Muscle layer of colon (tissue), 2 donors: ENCODE data around the gene PLAU.
"Not testable (repeated sequence)": the region's sequence is repeated elsewhere in the genome, so short reads cannot be mapped to it uniquely, and the experiment has no call there.

Source experiments
- H3K27ac ChIP-seq: one replicate; pipeline ENCODE4 v1.7.0; 2013; ENCODE audit warnings: low read depth, mild to moderate bottlenecking, low read length, moderate library complexity
- H3K27me3 ChIP-seq, 2 donors: one replicate each; pipeline ENCODE4 v1.7.0; 2013; ENCODE audit warnings: low read length in 2 of 2, mild to moderate bottlenecking in 2 of 2; ENCODE audit not compliant: insufficient read depth in 2 of 2, control insufficient read depth in 1 of 2
- H3K36me3 ChIP-seq: one replicate; pipeline ENCODE4 v1.7.0; 2013; ENCODE audit warnings: mild to moderate bottlenecking, low read length; ENCODE audit not compliant: insufficient read depth
- H3K4me1 ChIP-seq: one replicate; pipeline ENCODE4 v1.7.0; 2013; ENCODE audit warnings: mild to moderate bottlenecking, low read length; ENCODE audit not compliant: insufficient read depth
- H3K4me3 ChIP-seq, 2 donors: one replicate each; pipeline ENCODE4 v1.7.0; 2013; ENCODE audit warnings: low read length in 2 of 2, low read depth in 1 of 2, mild to moderate bottlenecking in 1 of 2, moderate library complexity in 1 of 2
- H3K9ac ChIP-seq: one replicate; pipeline ENCODE4 v1.7.0; 2013; ENCODE audit warnings: low read length
- H3K9me3 ChIP-seq: one replicate; pipeline ENCODE4 v1.7.0; 2013; ENCODE audit warnings: mild to moderate bottlenecking, low read length
- donor health status: abdominal sarcoma.
- donor health status: Adenocarcinoma of cecum.

PLAU gene

DNA sequence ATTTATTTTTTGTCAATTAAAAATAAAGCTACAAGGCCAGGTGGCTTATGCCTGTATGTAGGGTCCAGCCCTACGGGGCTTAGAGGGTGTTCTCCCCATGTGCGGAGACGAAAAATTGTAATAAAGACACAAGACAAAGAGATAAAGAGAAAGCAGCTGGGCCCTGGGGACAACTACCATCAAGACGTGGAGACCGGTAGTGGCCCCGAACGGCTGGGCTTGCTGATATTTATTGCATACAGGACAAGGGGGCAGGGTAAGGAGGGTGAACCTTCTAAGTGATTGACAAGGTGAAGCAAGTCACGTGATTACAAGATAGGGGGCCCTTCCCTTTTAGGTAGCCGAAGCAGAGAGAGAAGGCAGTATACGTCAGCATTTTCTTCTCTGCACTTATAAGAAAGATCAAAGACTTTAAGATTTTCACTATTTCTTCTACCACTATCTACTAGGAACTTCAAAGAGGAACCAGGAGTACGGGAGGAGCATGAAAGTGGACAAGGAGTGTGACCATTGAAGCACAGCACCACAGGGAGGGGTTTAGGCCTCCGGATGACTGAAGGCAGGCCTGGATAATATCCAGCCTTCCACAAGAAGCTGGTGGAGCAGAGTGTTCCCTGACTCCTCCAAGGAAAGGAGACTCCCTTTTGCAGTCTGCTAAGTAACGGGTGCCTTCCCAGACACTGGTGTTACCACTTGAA, 19.8 kb downstream of the PLAU start:
- not testable (repeated sequence) for H3K27ac ChIP-seq, H3K4me1 ChIP-seq, H3K36me3 ChIP-seq, H3K4me3 ChIP-seq, H3K27me3 ChIP-seq, H3K9me3 ChIP-seq, H3K9ac ChIP-seq

DNA sequence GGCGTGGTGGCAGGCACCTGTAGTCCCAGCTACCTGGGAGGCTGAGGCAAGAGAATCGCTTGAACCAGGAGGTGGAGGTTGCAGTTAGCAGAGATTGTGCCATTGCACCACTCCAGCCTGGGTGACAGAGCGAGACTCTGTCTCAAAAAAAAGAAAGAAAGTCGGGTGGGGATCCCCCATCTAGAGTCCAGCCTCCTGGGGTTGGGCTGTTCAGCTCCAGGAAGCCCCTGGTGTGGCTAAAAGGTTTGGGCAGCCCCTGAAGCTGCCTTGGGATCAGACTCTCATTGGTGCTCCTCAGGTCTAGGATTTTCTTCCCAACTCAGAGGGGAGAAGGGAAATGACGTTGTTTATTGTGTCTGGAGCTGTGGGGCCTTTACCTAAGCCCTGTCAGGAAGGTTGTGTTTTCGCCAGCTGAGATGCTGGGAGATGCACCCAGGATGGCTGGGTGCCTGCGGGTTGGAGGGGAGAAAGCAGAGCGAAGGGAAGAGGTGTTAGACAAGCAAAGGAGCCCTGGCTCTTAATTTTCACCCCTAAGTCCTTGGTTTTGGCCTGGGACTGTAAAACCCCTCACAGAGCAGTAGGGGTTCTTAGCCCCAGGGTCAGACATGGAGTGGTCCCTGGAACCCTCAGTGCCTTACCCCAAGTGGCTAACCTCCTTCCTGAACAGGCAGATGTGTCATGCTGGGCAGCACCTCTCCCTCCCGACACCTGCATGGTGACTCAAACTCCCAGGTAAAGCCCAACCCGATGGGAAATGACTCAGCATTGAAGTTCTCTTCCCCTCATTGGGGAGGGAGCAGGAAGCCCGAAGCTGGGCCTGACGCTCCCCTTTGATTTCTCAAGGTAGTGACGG, 21.1 kb downstream of the PLAU start:
- Histone ChIP-seq H3K9me3 (no peaks in the 10 kb centered on the region), H3K4me3 (no peak overlapping the region), H3K27me3 (no peaks in the 10 kb centered on the region), H3K36me3 (no peaks in the 10 kb centered on the region), H3K4me1 (no peaks in the 10 kb centered on the region), H3K27ac (no peak overlapping the region), H3K9ac (no peak overlapping the region)

DNA sequence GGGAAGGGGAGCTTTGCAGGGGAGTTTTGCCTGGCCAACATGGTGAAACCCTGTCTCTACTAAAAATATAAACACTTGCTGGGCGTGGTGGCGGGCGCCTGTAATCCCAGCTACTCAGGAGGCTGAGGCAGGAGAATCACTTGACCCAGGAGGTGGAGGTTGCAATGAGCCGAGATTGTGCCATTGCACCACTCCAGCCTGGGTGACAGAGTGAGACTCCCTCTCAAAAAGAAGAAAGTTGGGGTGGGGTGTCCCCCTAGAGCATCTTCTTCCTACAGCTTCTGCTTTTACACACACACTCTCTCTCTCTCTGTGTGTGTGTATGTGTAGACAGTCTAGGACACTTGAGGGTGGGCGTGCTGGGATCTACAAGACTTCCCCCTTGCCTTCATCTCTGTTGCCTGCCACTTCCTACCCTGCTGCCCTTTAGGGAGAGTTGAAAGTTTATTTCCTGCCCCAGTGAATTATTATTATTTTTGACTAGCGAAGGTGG, 21.7 kb downstream of the PLAU start:
- no peak overlapping the region for H3K27ac ChIP-seq

DNA sequence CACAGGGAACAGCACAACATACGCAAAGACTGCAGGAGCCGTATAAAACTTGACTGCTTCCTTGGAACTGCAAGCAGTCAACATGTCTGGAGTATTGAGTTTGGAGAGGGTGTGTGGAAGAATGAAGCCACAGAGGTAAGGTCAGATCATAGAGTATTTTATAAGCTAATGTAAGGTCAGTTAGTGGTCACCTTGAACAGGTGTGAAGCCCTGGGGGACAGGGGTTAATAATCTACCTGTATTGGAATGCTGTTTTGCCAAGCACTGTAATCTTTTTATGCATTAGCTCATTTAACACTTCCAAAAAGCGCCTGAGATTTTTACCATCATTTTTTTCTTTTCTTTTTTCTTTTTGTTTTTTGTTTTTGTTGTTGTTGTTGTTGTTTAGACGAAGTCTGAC, 23.1 kb downstream of the PLAU start:
- H3K4me1 ChIP-seq = no peaks in the 10 kb centered on the region
- no peak overlapping the region for H3K27ac ChIP-seq
- H3K9me3 ChIP-seq = no peaks in the 10 kb centered on the region
- no peaks in the 10 kb centered on the region for H3K27me3 ChIP-seq
- H3K4me3 ChIP-seq = no peak overlapping the region
- no peak overlapping the region for H3K9ac ChIP-seq
- no peaks in the 10 kb centered on the region for H3K36me3 ChIP-seq

More for the DNA sequence above, 21.7 kb downstream of the PLAU start:
- no peak overlapping the region for H3K9ac ChIP-seq
- no peaks in the 10 kb centered on the region for H3K27me3 ChIP-seq
- H3K36me3 ChIP-seq = no peaks in the 10 kb centered on the region
- H3K4me1 ChIP-seq = no peaks in the 10 kb centered on the region
- no peaks in the 10 kb centered on the region for H3K9me3 ChIP-seq
- no peak overlapping the region for H3K4me3 ChIP-seq

GRCh38 chr10:73935895-73936294, 25.0 kb downstream of the PLAU start:
- H3K4me3 ChIP-seq = no peak overlapping the region
- no peak overlapping the region for H3K27ac ChIP-seq
- no peaks in the 10 kb centered on the region for H3K36me3 ChIP-seq
- no peak overlapping the region for H3K9ac ChIP-seq
- H3K27me3 ChIP-seq = no peaks in the 10 kb centered on the region
- no peaks in the 10 kb centered on the region for H3K9me3 ChIP-seq
- peaks cover 3% of the 10 kb centered on the region for H3K4me1 ChIP-seq

DNA sequence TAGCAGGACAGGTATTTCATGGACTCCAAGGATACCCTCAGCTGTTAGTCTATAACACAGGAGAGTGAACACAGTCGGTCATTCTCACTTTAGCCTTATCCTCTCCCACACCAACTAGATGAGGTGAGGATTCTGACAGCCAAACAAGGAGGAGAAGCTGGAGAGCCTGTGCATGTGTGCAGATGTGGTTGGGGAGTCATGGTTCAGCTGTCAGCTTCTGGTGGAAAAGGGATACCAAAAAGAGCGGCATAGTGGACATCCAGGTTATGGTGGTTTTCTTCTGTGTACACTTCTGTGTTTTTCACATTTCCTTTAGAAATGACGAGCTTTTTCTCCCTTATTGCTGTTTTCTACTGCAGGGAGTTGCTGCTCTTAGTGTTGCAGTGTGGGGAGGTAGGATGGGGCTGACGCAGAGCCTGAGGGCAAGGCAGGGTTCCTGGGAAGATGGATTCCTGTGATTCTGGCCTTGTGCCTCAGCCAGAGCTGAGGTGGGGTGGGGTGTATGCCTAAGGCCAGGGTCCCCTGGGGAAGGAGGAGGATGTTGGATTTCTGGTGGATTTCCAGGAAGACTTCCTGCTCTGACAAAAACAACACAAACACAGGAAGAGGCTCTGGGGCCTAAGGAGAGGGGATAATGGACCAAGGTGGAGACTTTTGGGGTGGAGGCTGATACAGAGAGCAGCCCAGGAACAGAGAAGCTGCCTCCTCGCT, 26.6 kb downstream of the PLAU start:
- H3K4me1 ChIP-seq = peaks cover 9% of the 10 kb centered on the region

DNA sequence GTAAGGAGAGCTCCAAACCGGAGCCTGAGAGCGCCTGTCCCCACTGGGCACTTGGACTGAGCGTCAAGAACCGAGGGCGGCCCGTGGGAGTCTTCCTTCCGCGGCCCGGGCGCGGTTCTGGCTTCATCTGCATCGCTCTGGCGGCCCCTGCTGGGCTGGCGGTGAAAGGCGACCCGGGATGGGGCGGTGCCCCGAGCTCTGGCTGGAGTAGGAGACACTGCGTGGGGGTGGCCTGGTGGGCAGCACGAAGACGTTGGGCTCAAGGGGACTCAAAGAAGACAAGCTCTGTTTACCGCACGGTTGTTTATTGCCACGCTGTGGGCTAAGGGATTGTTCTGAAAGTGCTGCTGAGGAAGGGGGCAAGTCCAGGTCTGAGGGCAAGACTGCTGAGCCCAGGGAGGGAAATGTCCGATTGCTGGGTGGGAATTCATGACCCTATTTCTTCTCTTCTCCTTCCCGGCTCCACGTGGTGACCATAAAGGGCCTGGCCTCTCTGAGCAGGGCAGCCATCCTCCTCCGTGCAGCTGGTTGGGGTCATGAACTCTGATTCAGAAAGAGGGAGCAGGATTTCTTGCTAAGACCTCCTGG, 29.8 kb downstream of the PLAU start:
- no peaks in the 10 kb centered on the region for H3K9me3 ChIP-seq

More for the DNA sequence above, 26.6 kb downstream of the PLAU start:
- H3K9me3 ChIP-seq = no peaks in the 10 kb centered on the region
- no peaks in the 10 kb centered on the region for H3K27me3 ChIP-seq
- no peak overlapping the region for H3K27ac ChIP-seq
- no peak overlapping the region for H3K9ac ChIP-seq
- H3K36me3 ChIP-seq = no peaks in the 10 kb centered on the region
- no peak overlapping the region for H3K4me3 ChIP-seq

GRCh38 chr10:73941300-73941699, 30.4 kb downstream of the PLAU start:
- Histone ChIP-seq H3K36me3 (no peaks in the 10 kb centered on the region), H3K9ac (peak overlapping the region; percentile 65), H3K4me1 (peaks cover 9% of the 10 kb centered on the region), H3K27ac (peak overlapping the region; percentile 12), H3K4me3 (peak overlapping the region in 1 of 2 donors; percentile 45), H3K9me3 (no peaks in the 10 kb centered on the region), H3K27me3 (no peaks in the 10 kb centered on the region)

More for the DNA sequence above, 29.8 kb downstream of the PLAU start:
- H3K4me3 ChIP-seq = peak overlapping the region in 1 of 2 donors; percentile 45
- peaks cover 9% of the 10 kb centered on the region for H3K4me1 ChIP-seq
- peak overlapping the region; percentile 65 for H3K9ac ChIP-seq
- H3K36me3 ChIP-seq = no peaks in the 10 kb centered on the region
- peak overlapping the region; percentile 12 for H3K27ac ChIP-seq
- H3K27me3 ChIP-seq = no peaks in the 10 kb centered on the region

GRCh38 chr10:73944356-73945100, 33.6 kb downstream of the PLAU start:
- H3K27me3 ChIP-seq = no peaks in the 10 kb centered on the region
- H3K4me1 ChIP-seq = peaks cover 9% of the 10 kb centered on the region
- H3K4me3 ChIP-seq = no peak overlapping the region
- no peaks in the 10 kb centered on the region for H3K9me3 ChIP-seq
- H3K36me3 ChIP-seq = no peaks in the 10 kb centered on the region
- no peak overlapping the region for H3K9ac ChIP-seq
- no peak overlapping the region for H3K27ac ChIP-seq

DNA sequence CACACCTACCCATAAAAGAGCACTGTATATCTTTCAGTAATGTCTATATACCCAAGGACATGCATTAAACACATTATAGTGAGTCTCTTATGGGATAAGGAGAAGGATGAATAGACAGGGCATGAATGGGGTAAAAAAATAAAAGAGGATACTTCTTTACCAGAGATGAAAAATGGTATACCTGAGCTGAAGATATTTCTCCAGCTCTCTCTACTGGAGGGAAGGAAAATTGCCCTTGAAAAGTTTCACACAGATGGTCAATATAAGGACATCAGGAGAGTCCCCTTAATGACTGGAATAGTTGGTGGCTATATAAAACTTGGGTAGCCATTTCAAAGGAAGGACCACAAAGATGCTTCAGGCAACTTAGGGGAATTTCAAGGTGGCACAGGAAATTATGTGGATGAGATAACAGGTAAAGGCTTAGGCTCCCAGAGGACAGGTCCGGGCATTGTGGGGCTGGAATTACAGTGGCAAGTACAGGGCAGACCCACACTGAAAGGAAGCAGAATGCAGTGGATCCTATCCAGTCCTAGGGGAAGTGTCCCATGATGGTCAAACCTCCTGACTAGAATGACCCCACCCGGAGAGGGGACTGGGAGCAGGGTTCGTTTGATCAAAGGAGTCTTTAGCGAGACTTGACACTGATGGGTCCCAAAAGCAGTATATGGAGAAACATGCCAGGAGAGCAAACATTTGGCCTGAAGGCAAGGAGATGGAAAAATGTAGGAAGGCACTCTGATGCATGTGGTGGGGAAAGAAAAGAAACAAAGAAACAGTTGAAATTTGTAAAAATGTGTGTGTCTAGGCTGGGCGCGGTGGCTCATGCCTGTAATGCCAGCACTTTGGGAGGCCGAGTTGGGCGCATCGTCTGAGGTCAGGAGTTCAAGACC, 35.6 kb downstream of the PLAU start:
- no peak overlapping the region for H3K4me3 ChIP-seq
- no peaks in the 10 kb centered on the region for H3K4me1 ChIP-seq
- H3K27me3 ChIP-seq = no peaks in the 10 kb centered on the region
- no peak overlapping the region for H3K27ac ChIP-seq
- H3K9me3 ChIP-seq = no peaks in the 10 kb centered on the region
- H3K9ac ChIP-seq = no peak overlapping the region
- H3K36me3 ChIP-seq = no peaks in the 10 kb centered on the region
